Astrocyte (in vitro differentiated cells and primary cell): ENCODE measurements around the gene DNAJC27. TPM values are rescaled to one million over a fixed set of nuclear protein-coding genes. Genes with fewer than 3 reads are reported as not detected.

Experiments
- DNase-seq: peaks from one replicate; pipeline ENCODE4 v3.0.0-alpha.2; 2010; ENCODE audit warnings: low read depth
- FAIRE-seq: peaks from 2 replicates; lab custom pipeline; 2011; peaks lifted over from hg19 to GRCh38; lab: Jason Lieb, UNC
- H2AFZ ChIP-seq: 2 replicates; pipeline ENCODE4 v1.6.0; 2012; ENCODE audit warnings: low read depth, low read length, inconsistent platforms
- H3K27ac ChIP-seq: 2 replicates; pipeline ENCODE4 v1.5.1; 2011; ENCODE audit warnings: low read depth, low read length, inconsistent platforms
- H3K27me3 ChIP-seq: 2 replicates; pipeline ENCODE4 v1.6.0; 2011; ENCODE audit warnings: low read length, inconsistent platforms; ENCODE audit not compliant: insufficient read depth
- H3K36me3 ChIP-seq: 2 replicates; pipeline ENCODE4 v1.5.1; 2011; ENCODE audit warnings: low read length, inconsistent platforms; ENCODE audit not compliant: insufficient read depth
- H3K4me1 ChIP-seq: 2 replicates; pipeline ENCODE4 v1.5.1; 2011; ENCODE audit warnings: low read length, inconsistent platforms; ENCODE audit not compliant: insufficient read depth
- H3K4me2 ChIP-seq: 2 replicates; pipeline ENCODE4 v1.6.0; 2012; ENCODE audit warnings: low read length, inconsistent platforms
- H3K4me3 ChIP-seq: 2 replicates; pipeline ENCODE4 v1.5.1; 2011; ENCODE audit warnings: low read depth, mild to moderate bottlenecking, low read length, inconsistent platforms; ENCODE audit not compliant: insufficient read depth
- H3K79me2 ChIP-seq: 2 replicates; pipeline ENCODE4 v1.6.0; 2012; ENCODE audit warnings: mild to moderate bottlenecking, low read length, inconsistent platforms; ENCODE audit not compliant: insufficient read depth
- H3K9ac ChIP-seq: 2 replicates; pipeline ENCODE4 v1.6.0; 2012; ENCODE audit warnings: mild to moderate bottlenecking, low read length, inconsistent platforms
- H3K9me3 ChIP-seq: 2 replicates; pipeline ENCODE4 v1.5.1; 2012; ENCODE audit warnings: low read depth, mild to moderate bottlenecking, low read length, inconsistent platforms; ENCODE audit not compliant: insufficient read depth
- H4K20me1 ChIP-seq: 2 replicates; pipeline ENCODE4 v1.6.0; 2012; ENCODE audit warnings: low read length, inconsistent platforms; ENCODE audit not compliant: insufficient read depth
- H3K27ac Mint-ChIP-seq: one replicate; pipeline ENCODE4 v1.8.0; 2021; ENCODE audit warnings: mild to moderate bottlenecking, mixed read lengths; ENCODE audit not compliant: unreplicated experiment
- H3K27me3 Mint-ChIP-seq: one replicate; pipeline ENCODE4 v1.8.0; 2021; ENCODE audit warnings: low read depth, mixed read lengths; ENCODE audit not compliant: unreplicated experiment
- H3K36me3 Mint-ChIP-seq: one replicate; pipeline ENCODE4 v1.8.0; 2021; ENCODE audit warnings: low read depth, mixed read lengths; ENCODE audit not compliant: unreplicated experiment
- H3K4me1 Mint-ChIP-seq: one replicate; pipeline ENCODE4 v1.8.0; 2021; ENCODE audit warnings: low read depth, mixed read lengths; ENCODE audit not compliant: unreplicated experiment
- H3K4me3 Mint-ChIP-seq: one replicate; pipeline ENCODE4 v1.8.0; 2021; ENCODE audit warnings: mild to moderate bottlenecking, moderate library complexity, mixed read lengths; ENCODE audit not compliant: unreplicated experiment
- H3K9me3 Mint-ChIP-seq: one replicate; pipeline ENCODE4 v1.8.0; 2021; ENCODE audit warnings: mild to moderate bottlenecking, mixed read lengths; ENCODE audit not compliant: unreplicated experiment
- EZH2 ChIP-seq: IDR thresholded peaks from 2 replicates; pipeline ENCODE4 v1.6.1; 2012; ENCODE audit warnings: mild to moderate bottlenecking, low read length, inconsistent platforms; ENCODE audit not compliant: insufficient read depth
- total RNA-seq: library from RNA; stranded (reverse); gene quantifications from 2 replicates; pipeline ENCODE4 v1.2.1, GENCODE V29; 2021
- TF ChIP-seq, protein P1 (sequence below): IDR thresholded peaks from 2 replicates; pipeline ENCODE4 v1.5.1; 2011; ENCODE audit warnings: low read depth, mild to moderate bottlenecking, inconsistent platforms, low read length, moderate library complexity; ENCODE audit not compliant: insufficient read depth

DNAJC27 gene
- total RNA-seq, 1 donor from 2014 or later: 3.5 TPM

DNA sequence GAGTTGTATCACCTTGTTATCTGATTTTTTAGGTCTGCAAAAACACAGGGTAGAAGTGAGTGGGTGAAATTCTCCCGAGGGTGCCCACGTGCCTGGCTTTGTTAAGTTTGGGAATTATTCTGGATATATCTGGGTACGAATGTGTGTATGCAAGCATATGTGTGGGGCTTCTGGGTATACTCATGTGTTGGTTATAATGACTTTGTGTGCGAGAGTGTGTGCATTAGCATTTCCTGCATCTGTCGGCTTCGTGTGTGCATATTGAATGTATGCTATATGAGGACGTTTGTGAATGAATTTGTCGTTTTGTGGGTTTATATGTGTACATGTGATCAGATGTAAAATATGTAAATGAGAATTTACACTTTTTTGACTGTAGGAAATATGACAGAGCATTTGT, 13.8 kb upstream of the DNAJC27 start:
- FAIRE-seq (no peak), DNase-seq (no peak)
- peaks cover 6% of the 10 kb centered on the region for H3K4me1 Mint-ChIP-seq
- H3K36me3 ChIP-seq: no peaks in the 10 kb centered on the region
- no peaks in the 10 kb centered on the region for H3K36me3 Mint-ChIP-seq
- H3K27me3 Mint-ChIP-seq: peaks cover 10% of the 10 kb centered on the region
- H3K4me2 ChIP-seq: no peak overlapping the region
- no peak overlapping the region for H3K9ac ChIP-seq
- H3K27ac Mint-ChIP-seq: no peak overlapping the region
- TF ChIP-seq, protein P1, sequence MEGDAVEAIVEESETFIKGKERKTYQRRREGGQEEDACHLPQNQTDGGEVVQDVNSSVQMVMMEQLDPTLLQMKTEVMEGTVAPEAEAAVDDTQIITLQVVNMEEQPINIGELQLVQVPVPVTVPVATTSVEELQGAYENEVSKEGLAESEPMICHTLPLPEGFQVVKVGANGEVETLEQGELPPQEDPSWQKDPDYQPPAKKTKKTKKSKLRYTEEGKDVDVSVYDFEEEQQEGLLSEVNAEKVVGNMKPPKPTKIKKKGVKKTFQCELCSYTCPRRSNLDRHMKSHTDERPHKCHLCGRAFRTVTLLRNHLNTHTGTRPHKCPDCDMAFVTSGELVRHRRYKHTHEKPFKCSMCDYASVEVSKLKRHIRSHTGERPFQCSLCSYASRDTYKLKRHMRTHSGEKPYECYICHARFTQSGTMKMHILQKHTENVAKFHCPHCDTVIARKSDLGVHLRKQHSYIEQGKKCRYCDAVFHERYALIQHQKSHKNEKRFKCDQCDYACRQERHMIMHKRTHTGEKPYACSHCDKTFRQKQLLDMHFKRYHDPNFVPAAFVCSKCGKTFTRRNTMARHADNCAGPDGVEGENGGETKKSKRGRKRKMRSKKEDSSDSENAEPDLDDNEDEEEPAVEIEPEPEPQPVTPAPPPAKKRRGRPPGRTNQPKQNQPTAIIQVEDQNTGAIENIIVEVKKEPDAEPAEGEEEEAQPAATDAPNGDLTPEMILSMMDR: no peak
- TF ChIP-seq EZH2: no peak
- peaks cover 2% of the 10 kb centered on the region for H3K27me3 ChIP-seq
- no peaks in the 10 kb centered on the region for H3K4me1 ChIP-seq
- H3K27ac ChIP-seq: no peak overlapping the region
- H3K4me3 Mint-ChIP-seq: no peak overlapping the region
- H3K4me3 ChIP-seq: no peak overlapping the region
- H4K20me1 ChIP-seq: no peaks in the 10 kb centered on the region
- H3K9me3 Mint-ChIP-seq: peaks cover 10% of the 10 kb centered on the region
- H3K79me2 ChIP-seq: no peaks in the 10 kb centered on the region
- H2AFZ ChIP-seq: no peak overlapping the region
- no peaks in the 10 kb centered on the region for H3K9me3 ChIP-seq

DNA sequence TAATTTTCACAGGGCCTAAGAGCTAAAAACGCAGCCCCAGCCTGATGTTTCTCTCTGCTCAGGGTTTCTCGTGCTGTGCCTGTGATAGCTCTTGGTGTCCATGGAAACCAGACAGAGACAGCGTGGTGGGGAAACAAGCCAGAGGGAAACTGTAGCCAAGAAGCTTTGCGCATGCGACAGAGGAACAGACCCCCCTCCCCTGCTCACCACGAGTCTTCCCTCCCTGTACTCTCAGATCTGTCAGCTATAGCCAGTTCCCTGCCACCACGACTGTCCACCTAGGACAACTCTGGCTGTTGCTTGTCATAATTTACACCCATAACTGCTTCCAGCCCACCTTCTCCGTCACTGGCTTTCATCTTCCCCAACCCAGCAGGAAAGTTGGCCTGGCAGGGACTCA, 13.2 kb upstream of the DNAJC27 start:
- no peak overlapping the region for H2AFZ ChIP-seq
- H3K4me3 Mint-ChIP-seq: no peak overlapping the region
- peaks cover 6% of the 10 kb centered on the region for H3K4me1 Mint-ChIP-seq
- H3K27ac Mint-ChIP-seq: no peak overlapping the region
- no peaks in the 10 kb centered on the region for H3K27me3 ChIP-seq
- no peak overlapping the region for H3K9ac ChIP-seq
- FAIRE-seq: no peak
- TF ChIP-seq, protein P1: no peak
- no peak for TF ChIP-seq EZH2
- peaks cover 6% of the 10 kb centered on the region for H3K9me3 Mint-ChIP-seq
- H4K20me1 ChIP-seq: no peaks in the 10 kb centered on the region
- peak; percentile 49 for DNase-seq
- no peak overlapping the region for H3K4me3 ChIP-seq
- no peaks in the 10 kb centered on the region for H3K36me3 ChIP-seq
- H3K9me3 ChIP-seq: no peaks in the 10 kb centered on the region
- no peaks in the 10 kb centered on the region for H3K4me1 ChIP-seq
- peaks cover 10% of the 10 kb centered on the region for H3K27me3 Mint-ChIP-seq
- H3K27ac ChIP-seq: no peak overlapping the region
- no peak overlapping the region for H3K4me2 ChIP-seq
- H3K79me2 ChIP-seq: no peaks in the 10 kb centered on the region
- H3K36me3 Mint-ChIP-seq: no peaks in the 10 kb centered on the region

DNA sequence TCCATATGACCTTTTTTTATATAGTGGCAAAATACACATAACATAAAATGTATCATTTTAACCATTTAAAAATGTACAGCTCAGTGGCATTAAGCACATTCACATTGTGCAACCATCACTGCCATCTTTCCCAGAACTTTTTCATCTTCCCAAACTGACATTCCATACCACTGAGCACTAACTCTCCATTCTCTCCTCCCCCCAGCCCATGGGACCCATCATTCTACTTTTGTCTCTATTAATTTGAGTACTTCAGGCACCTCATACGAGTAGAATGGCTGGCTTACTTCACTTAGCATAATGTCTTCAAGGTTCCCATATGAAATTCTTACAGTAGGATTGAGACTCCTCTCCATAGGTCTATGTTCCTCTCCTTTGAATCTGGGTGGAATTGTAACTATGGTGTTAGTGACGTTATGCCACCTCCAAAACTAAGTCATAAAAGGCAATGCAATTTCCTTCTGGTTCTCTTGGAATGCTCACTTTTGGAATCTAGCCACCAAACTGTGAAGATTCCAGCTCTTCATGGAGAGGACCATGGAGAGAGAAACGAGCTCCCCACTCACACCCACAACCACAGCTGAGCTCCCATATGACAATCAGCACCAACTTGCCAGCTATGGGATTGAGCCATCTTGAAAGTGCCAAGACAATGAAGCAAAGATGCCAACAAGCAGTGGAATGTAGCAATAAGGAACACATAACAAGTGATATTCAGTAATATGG, 9.8 kb upstream of the DNAJC27 start:
- Histone ChIP-seq H3K9ac (no peak overlapping the region), H2AFZ (no peak overlapping the region), H3K4me1 (no peaks in the 10 kb centered on the region), H3K36me3 (no peaks in the 10 kb centered on the region), H3K27me3 (no peaks in the 10 kb centered on the region), H4K20me1 (no peaks in the 10 kb centered on the region), H3K4me2 (no peak overlapping the region), H3K4me3 (no peak overlapping the region), H3K79me2 (no peaks in the 10 kb centered on the region), H3K27ac (no peak overlapping the region), H3K9me3 (no peaks in the 10 kb centered on the region)
- FAIRE-seq (no peak), DNase-seq (no peak)
- TF ChIP-seq, protein P1: no peak
- TF ChIP-seq EZH2: no peak
- Mint-ChIP-seq H3K27ac (no peak overlapping the region), H3K4me1 (peaks cover 6% of the 10 kb centered on the region), H3K36me3 (no peaks in the 10 kb centered on the region), H3K9me3 (peaks cover 1% of the 10 kb centered on the region), H3K4me3 (peak overlapping the region; percentile 2), H3K27me3 (peaks cover 1% of the 10 kb centered on the region)
